B cell (primary cell): Measurements from ENCODE around the gene HBQ1. TPM values are rescaled to one million over a fixed set of nuclear protein-coding genes. Genes with fewer than 3 reads are reported as not detected.

ENCODE experiments used
- ATAC-seq: fragments of 200-7000 bp; cut with Tn5 transposase; one replicate; pipeline ENCODE4 v1.10.0; 2021; ENCODE audit warnings: low read depth, mild to moderate bottlenecking, moderate number of reproducible peaks, moderate library complexity
- CTCF ChIA-PET: fragments of 350-600 bp; sonication (Branson Sonifier 250); formaldehyde crosslinking; loops from one replicate; lab custom pipeline; 2021; ENCODE audit warnings: antibody characterized with exemption, inconsistent platforms; lab: Charles Lee
- POLR2A ChIA-PET: fragments of 350-600 bp; sonication (Branson Sonifier 250); formaldehyde crosslinking; loops from one replicate; lab custom pipeline; 2021; ENCODE audit warnings: antibody characterized with exemption; lab: Charles Lee
- DNase-seq: peaks from one replicate; pipeline ENCODE4 v3.0.0; 2013
- H2AFZ ChIP-seq: 2 replicates; pipeline ENCODE4 v1.6.1; 2012; ENCODE audit warnings: mild to moderate bottlenecking, low read depth, low read length; ENCODE audit not compliant: insufficient read depth, poor library complexity, severe bottlenecking
- H3K27ac ChIP-seq, 2 donors: 1 replicate in 1 of 2; 2 replicates in 1 of 2; pipeline ENCODE4 v1.5.1; 2012 to 2013; ENCODE audit warnings: low read length in 2 of 2, mild to moderate bottlenecking in 2 of 2, moderate library complexity in 1 of 2
- H3K27me3 ChIP-seq, 4 experiments: fragments of 200-600 bp in 1 of 4; sonication (generic) in 1 of 4; replicated peaks in 1 of 4; 1 replicate in 2 of 4; 2 replicates in 2 of 4; pipeline versions ENCODE4 v1.6.1 to v1.7.0; 2013 to 2016; ENCODE audit warnings: low read length in 3 of 4, mild to moderate bottlenecking in 2 of 4, mixed read lengths in 1 of 4, moderate library complexity in 1 of 4; ENCODE audit not compliant: insufficient read depth in 4 of 4, control insufficient read depth in 3 of 4; ENCODE audit errors: control extremely low read depth in 1 of 4
- H3K36me3 ChIP-seq, 2 experiments: replicated peaks in 1 of 2; 1 replicate in 1 of 2; 2 replicates in 1 of 2; pipeline versions ENCODE4 v1.6.1 to v1.7.1; 2013; ENCODE audit warnings: low read length in 1 of 2; ENCODE audit not compliant: insufficient read depth in 2 of 2, control insufficient read depth in 1 of 2; ENCODE audit errors: control extremely low read depth in 1 of 2, extremely low read depth in 1 of 2
- H3K4me1 ChIP-seq, 2 donors: fragments of 200-600 bp in 1 of 2; sonication (generic) in 1 of 2; 1 replicate in 1 of 2; 2 replicates in 1 of 2; pipeline versions ENCODE4 v1.5.1 to v1.6.1; 2013 to 2017; ENCODE audit warnings: low read length in 2 of 2; ENCODE audit not compliant: control insufficient read depth in 2 of 2, insufficient read depth in 2 of 2
- H3K4me2 ChIP-seq: replicated peaks from 2 replicates; pipeline ENCODE3; 2012; ENCODE audit warnings: mild to moderate bottlenecking, low read depth, low read length; ENCODE audit not compliant: poor library complexity, severe bottlenecking
- H3K4me3 ChIP-seq, 5 experiments: fragments of 200-600 bp in 1 of 5; sonication (generic) in 1 of 5; 1 replicate in 3 of 5; 2 replicates in 2 of 5; pipeline versions ENCODE4 v1.5.1 to v1.7.0; 2011 to 2016; ENCODE audit warnings: low read length in 4 of 5, mild to moderate bottlenecking in 4 of 5, low read depth in 2 of 5, control low read depth in 1 of 5, moderate library complexity in 1 of 5; ENCODE audit not compliant: insufficient read depth in 1 of 5; ENCODE audit errors: control extremely low read depth in 1 of 5, extremely low read depth in 1 of 5
- H3K79me2 ChIP-seq: fragments of 200-600 bp; sonication (generic); one replicate; pipeline ENCODE4 v1.6.0; 2016; ENCODE audit warnings: low read length; ENCODE audit not compliant: control insufficient read depth, insufficient read depth
- H3K9ac ChIP-seq: fragments of 200-600 bp; sonication (generic); 2 replicates; pipeline ENCODE4 v1.6.1; 2017; ENCODE audit warnings: mild to moderate bottlenecking, low read length, moderate library complexity
- H3K9me3 ChIP-seq, 3 donors: one replicate each; pipeline versions ENCODE4 v1.6.1 to v1.7.1; 2013; ENCODE audit warnings: low read length in 2 of 3; ENCODE audit not compliant: control insufficient read depth in 2 of 3, insufficient read depth in 1 of 3; ENCODE audit errors: control extremely low read depth in 1 of 3
- H4K20me1 ChIP-seq: 2 replicates; pipeline ENCODE4 v1.6.0; 2012; ENCODE audit warnings: mild to moderate bottlenecking, low read length; ENCODE audit not compliant: insufficient read depth, control insufficient read depth, poor library complexity, severe bottlenecking
- H3K27ac Mint-ChIP-seq: one replicate; pipeline ENCODE4 v1.8.0; 2021; ENCODE audit warnings: mixed read lengths
- H3K27me3 Mint-ChIP-seq: one replicate; pipeline ENCODE4 v1.8.0; 2021; ENCODE audit warnings: mixed read lengths
- H3K4me1 Mint-ChIP-seq: one replicate; pipeline ENCODE4 v1.8.0; 2021; ENCODE audit warnings: mixed read lengths
- H3K4me3 Mint-ChIP-seq: one replicate; pipeline ENCODE4 v1.8.0; 2021; ENCODE audit warnings: mixed read lengths
- H3K9me3 Mint-ChIP-seq: one replicate; pipeline ENCODE4 v1.8.0; 2022; ENCODE audit warnings: mixed read lengths; ENCODE audit not compliant: insufficient read depth
- EZH2 ChIP-seq: IDR thresholded peaks from 2 replicates; pipeline ENCODE4 v1.6.1; 2012; ENCODE audit warnings: borderline replicate concordance, low read depth, mild to moderate bottlenecking, moderate library complexity, low read length; ENCODE audit not compliant: insufficient read depth, poor library complexity, severe bottlenecking
- WGBS: methylation state at CpG from one replicate; pipeline ENCODE4 v1.1.5; 2013; ENCODE audit warnings: missing lambda C conversion rate; ENCODE audit not compliant: insufficient coverage; 5-methylcytosine and 5-hydroxymethylcytosine counted together
- intact Hi-C: fragments of 100-400 bp; cut with micrococcal nuclease; formaldehyde crosslinking; loops from one replicate; pipeline ENCODE4 v1.10.0; 2022
- polyA plus RNA-seq: library from polyadenylated mRNA; depleted of rRNA; stranded (reverse); fragments of >200 nt; gene quantifications from 2 replicates; pipeline ENCODE4 v1.2.3, GENCODE V29; 2012
- total RNA-seq, 2 donors: library from RNA; stranded (reverse); fragments of 120-200 nt in 1 of 2; gene quantifications; 1 replicate in 1 of 2; 2 replicates in 1 of 2; pipeline versions ENCODE4 v1.2.3 to v1.2.4, GENCODE V29; 2013 to 2022
- TF ChIP-seq, protein P1 (sequence below): fragments of 200-600 bp; IDR thresholded peaks from one replicate; pipeline ENCODE4 v1.8.0; 2022; ENCODE audit warnings: antibody characterized with exemption, mild to moderate bottlenecking

Gene HBQ1
- total and polyA plus RNA-seq, 2 donors (not counting 1 experiment from before 2014, with no cell fraction given), result not detected

DNA sequence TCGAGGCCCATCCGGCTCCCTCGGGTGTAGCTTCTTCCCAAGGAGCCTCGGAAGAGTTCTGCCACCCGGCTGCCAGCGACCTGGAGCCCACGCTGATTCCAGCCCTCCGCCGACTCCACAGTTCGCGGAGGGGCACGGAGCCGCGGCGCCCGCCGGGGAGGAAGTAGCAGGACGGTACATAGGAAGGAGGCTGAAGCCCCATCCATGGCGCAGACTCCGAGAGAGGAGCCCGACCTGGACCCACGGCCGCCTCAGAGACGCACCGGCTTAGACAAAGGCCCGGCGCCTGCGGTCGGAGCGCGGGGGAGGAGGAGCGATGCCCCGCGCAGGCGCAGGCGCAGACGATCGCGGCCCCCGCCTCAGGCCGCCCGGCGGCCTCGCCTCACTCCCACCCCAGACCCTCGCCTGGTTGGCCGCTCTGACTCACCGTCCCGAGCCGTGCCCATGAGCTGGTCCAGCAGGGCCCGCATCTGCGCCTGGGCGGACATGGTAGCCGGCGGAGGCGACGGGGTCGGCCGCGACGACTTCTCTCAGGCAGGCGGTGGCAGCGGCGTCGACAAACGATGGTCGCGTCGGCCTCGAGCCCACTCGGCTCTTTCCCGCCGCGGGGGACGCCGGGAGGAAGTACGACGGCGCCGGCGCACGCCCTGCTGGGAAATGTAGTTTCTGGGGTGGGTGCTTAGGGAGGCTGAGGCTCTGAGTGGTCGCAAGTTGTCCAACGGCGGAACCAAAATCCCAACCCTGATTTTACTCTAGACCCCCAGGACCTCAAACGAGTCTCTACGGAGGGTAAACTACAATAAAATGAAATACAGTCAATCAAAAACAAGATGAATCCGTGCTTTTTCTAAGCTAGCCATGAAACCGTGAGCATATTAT, 48.8 kb downstream of the HBQ1 start, which contains the start of gene LUC7L:
TSS of gene LUC7L (minus strand) at position 598 of the 879 bp plus-strand sequence. CDS start at position 488, 110 bp downstream.
- peak within 1 kb of the TSS; percentile 95 for H3K4me2 ChIP-seq

More for the DNA sequence above, 48.8 kb downstream of the HBQ1 start, which contains the start of gene LUC7L:
- H4K20me1 ChIP-seq, result peaks cover 45% of the 10 kb centered on the region
- Mint-ChIP-seq H3K27me3 (no peaks in the 10 kb centered on the region), H3K27ac (peak within 1 kb of the TSS; percentile 94), H3K4me1 (peaks cover 28% of the 10 kb centered on the region), H3K4me3 (peak within 1 kb of the TSS; percentile 94), H3K9me3 (no peaks in the 10 kb centered on the region)
- peaks cover 12 to 33% of the 10 kb centered on the region in 2 donors for H3K4me1 ChIP-seq
- TF ChIP-seq EZH2, result no peak
- TF ChIP-seq, protein P1, sequence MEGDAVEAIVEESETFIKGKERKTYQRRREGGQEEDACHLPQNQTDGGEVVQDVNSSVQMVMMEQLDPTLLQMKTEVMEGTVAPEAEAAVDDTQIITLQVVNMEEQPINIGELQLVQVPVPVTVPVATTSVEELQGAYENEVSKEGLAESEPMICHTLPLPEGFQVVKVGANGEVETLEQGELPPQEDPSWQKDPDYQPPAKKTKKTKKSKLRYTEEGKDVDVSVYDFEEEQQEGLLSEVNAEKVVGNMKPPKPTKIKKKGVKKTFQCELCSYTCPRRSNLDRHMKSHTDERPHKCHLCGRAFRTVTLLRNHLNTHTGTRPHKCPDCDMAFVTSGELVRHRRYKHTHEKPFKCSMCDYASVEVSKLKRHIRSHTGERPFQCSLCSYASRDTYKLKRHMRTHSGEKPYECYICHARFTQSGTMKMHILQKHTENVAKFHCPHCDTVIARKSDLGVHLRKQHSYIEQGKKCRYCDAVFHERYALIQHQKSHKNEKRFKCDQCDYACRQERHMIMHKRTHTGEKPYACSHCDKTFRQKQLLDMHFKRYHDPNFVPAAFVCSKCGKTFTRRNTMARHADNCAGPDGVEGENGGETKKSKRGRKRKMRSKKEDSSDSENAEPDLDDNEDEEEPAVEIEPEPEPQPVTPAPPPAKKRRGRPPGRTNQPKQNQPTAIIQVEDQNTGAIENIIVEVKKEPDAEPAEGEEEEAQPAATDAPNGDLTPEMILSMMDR, result no peak
- ChIA-PET CTCF (interaction anchor here (1.0 to 1.7 kb wide), 3 partner anchors 10 to 163 kb away, joined by 3 to 4 read pairs (median 3); no protein-coding TSS in a partner anchor), POLR2A (interaction anchor here (0.6 kb wide), 2 partner anchors 98 to 108 kb away, joined by 4 to 6 read pairs; no protein-coding TSS in a partner anchor)
- peak within 1 kb of the TSS; percentile 88 for H3K9ac ChIP-seq
- peak; percentile 91 for ATAC-seq
- H3K36me3 ChIP-seq, result peaks cover 10 to 32% of the 10 kb centered on the region in 2 experiments
- H3K27ac ChIP-seq, result peak within 1 kb of the TSS; percentile 87 to 95
- DNase-seq, result peak; percentile 94
- peak within 1 kb of the TSS; percentile 87 for H2AFZ ChIP-seq
- H3K9me3 ChIP-seq, result no peaks in the 10 kb centered on the region
- H3K27me3 ChIP-seq, result no peaks in the 10 kb centered on the region
- peak within 1 kb of the TSS; percentile 74 to 81 (median 79) for H3K4me3 ChIP-seq
- intact Hi-C loops, result loop anchor here (1.0 kb wide), 2 partner anchors 124 to 141 kb away; partner anchors contain the start of gene MRPL28
- H3K79me2 ChIP-seq, result peaks cover 48% of the 10 kb centered on the region
- under 1% methylated on average over 75 of the region's 88 CpGs for WGBS
